ENCODE results near the gene ADCY4. TPM values are rescaled to one million over a fixed set of nuclear protein-coding genes. Genes with fewer than 3 reads are reported as not detected.

The ADCY4 gene
- total and polyA plus RNA-seq, 2 of the 8 experiments (the other 6 are each of a cell fraction or from before 2014, with no cell fraction given): 0.27 to 0.35 TPM

DNA sequence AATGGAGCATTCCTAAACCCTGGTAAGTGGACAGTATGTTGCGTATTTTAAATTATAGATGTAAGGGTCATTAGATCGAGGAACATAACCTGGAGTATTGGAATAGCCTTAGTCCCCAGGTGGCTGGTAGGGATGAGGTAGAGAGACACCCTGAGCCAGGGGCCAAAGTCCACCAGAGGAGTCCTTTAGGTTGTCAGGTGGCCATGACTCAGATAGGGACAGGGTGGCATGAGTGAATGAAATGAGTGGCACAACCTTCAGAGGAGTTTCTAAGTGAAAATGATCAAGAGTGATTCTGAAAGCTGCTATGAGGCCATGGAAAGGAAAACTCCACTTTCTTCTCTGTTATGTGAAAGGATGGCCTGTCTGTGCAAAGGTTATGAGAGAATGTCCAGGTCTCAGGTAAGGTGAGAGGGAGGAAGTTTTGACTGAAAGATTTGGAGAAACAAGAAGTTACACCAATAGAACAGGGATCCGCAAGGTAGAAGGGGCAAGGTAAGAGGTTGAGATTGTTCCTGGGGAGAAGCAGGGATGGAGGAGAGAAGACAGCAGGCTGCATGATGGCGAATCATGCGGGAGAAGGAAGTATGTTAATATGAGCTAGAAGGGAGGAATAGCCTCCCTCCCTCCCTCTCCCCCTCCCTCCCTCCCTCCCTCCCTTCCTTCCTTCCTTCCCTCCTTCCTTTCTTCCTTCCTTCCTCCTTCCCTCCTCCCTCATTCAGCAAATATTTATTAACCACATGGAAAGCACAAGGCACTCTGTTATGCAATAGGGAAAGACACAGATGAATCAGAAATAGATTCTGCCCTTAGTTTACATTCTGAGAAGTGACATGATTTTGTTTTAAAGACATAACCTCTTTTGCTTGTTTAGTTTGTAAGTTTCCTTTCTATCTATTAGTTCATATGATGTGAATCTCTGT, 18.9 kb upstream of the ADCY4 start:
- no peak for FAIRE-seq
- POLR2A ChIA-PET (ENCODE audit: partially characterized antibody): no interaction called here
- H3K9ac ChIP-seq (replicated peaks in 1 of 4; ENCODE audit: extremely low read depth in 1 of 4, low read depth in 3 of 4, low read length in 3 of 4): no peak overlapping the region
- TF ChIP-seq TAF1 (IDR thresholded peaks at IDR 0.05; ENCODE audit: low read depth, low read length): no peak
- no peak for TF ChIP-seq POLR2A (IDR thresholded peaks at IDR 0.05; ENCODE audit: control extremely low read depth in 1 of 2, low read depth in 2 of 2, low read length in 2 of 2)

More for the DNA sequence above, 18.9 kb upstream of the ADCY4 start:
- H2BK15ac ChIP-seq (ENCODE audit: low read length): no peak overlapping the region
- peaks cover 0 to 11% (median 9%) of the 10 kb centered on the region in 4 experiments; a peak in 5 of 7 replicates for H3K27me3 ChIP-seq (replicated peaks in 1 of 4; ENCODE audit: control insufficient read depth in 3 of 4, extremely low read depth in 1 of 4, insufficient read depth in 3 of 4, low read length in 3 of 4)
- H3K27ac ChIP-seq (ENCODE audit: low read depth, low read length): no peak overlapping the region
- no peak for DNase-seq (ENCODE audit: low read depth in 1 of 2, low spot score in 2 of 2)
- no peaks in the 10 kb centered on the region for H3K4me1 ChIP-seq (replicated peaks in 1 of 4; ENCODE audit: control insufficient read depth in 3 of 4, insufficient read depth in 4 of 4, low read length in 3 of 4)
- H3K79me2 ChIP-seq (ENCODE audit: control insufficient read depth in 1 of 2, insufficient read depth in 2 of 2, low read length in 2 of 2): no peaks in the 10 kb centered on the region
- H4K20me1 ChIP-seq (replicated peaks in 1 of 2; ENCODE audit: control insufficient read depth in 1 of 2, insufficient read depth in 2 of 2, low read length in 2 of 2): peaks cover 0 to 2% of the 10 kb centered on the region in 2 experiments
- H3K79me1 ChIP-seq (ENCODE audit: low read depth, low read length): no peaks in the 10 kb centered on the region
- no peak overlapping the region for H3K4ac ChIP-seq (replicated peaks; ENCODE audit: insufficient read length, low read depth, low read length)
- H3K4me2 ChIP-seq (ENCODE audit: insufficient read depth in 1 of 2, low read depth in 2 of 2, low read length in 2 of 2): no peak overlapping the region
- no peak overlapping the region for H2BK120ac ChIP-seq (replicated peaks; ENCODE audit: low read depth, low read length)
- no peak overlapping the region for H3K14ac ChIP-seq (ENCODE audit: insufficient read length)
- CTCF ChIA-PET (ENCODE audit: partially characterized antibody): interaction anchor here (2.9 to 4.4 kb wide), 2 partner anchors 12 to 21 kb away, joined by 12 to 23 read pairs; no protein-coding TSS in a partner anchor
- no peak overlapping the region for H2BK20ac ChIP-seq (ENCODE audit: low read length)
- no peak overlapping the region for H3K56ac ChIP-seq (replicated peaks; ENCODE audit: insufficient read length, low read depth, low read length)
- no peaks in the 10 kb centered on the region for H3K9me3 ChIP-seq (ENCODE audit: insufficient read depth in 2 of 2, low read depth in 1 of 2, low read length in 1 of 2)
- no peak overlapping the region for H2AFZ ChIP-seq (ENCODE audit: low read length)
- H4K91ac ChIP-seq (replicated peaks; ENCODE audit: insufficient read length, low read length): no peak overlapping the region
- H2BK5ac ChIP-seq (ENCODE audit: low read depth, low read length): no peak overlapping the region
- H3K23ac ChIP-seq (ENCODE audit: insufficient read length): no peak overlapping the region
- no peak overlapping the region for H2AK5ac ChIP-seq (ENCODE audit: low read depth, low read length)
- no peak overlapping the region for H2BK12ac ChIP-seq (ENCODE audit: low read depth, low read length)
- 65% methylated on average over 5 of the region's 5 CpGs; no CpG with 5 or more reads in 1 of the 2 experiments for WGBS, 2 experiments (ENCODE audit: extremely low coverage in 1 of 2, insufficient coverage in 1 of 2, insufficient read length in 1 of 2, insufficient replicate concordance in 2 of 2, low coverage in 1 of 2, low lambda C conversion rate in 2 of 2, missing lambda C conversion rate in 1 of 2)
- H3K18ac ChIP-seq (ENCODE audit: extremely low read depth, low read length): no peak overlapping the region
- no peak overlapping the region for H3K4me3 ChIP-seq (ENCODE audit: extremely low read depth in 1 of 4, insufficient read depth in 2 of 4, low read depth in 3 of 4, low read length in 4 of 4)
- no peak overlapping the region for H4K5ac ChIP-seq (ENCODE audit: insufficient read length, low read depth, low read length)
- no peak overlapping the region for H4K8ac ChIP-seq (ENCODE audit: extremely low read depth, insufficient read depth, low read length)
- H3K36me3 ChIP-seq (ENCODE audit: control insufficient read depth in 2 of 4, insufficient read depth in 4 of 4, low read length in 3 of 4): no peaks in the 10 kb centered on the region
- 0 out of 2 replicates have a peak, but pooled peaks cover 2% of the 10 kb centered on the region for H3K23me2 ChIP-seq (ENCODE audit: low read depth, low read length)
